Stomach (tissue), 4 donors: Measurements from ENCODE around the gene TAGLN2.

Source experiments
- CTCF ChIP-seq, 7 experiments: fragments of 450-650 bp in 4 of 7; fragments of 200-600 bp in 3 of 7; sonication (generic) in 3 of 7; IDR thresholded peaks; one replicate each; pipeline ENCODE4 v1.5.1; 2016 to 2019; ENCODE audit warnings: antibody characterized with exemption in 7 of 7, control low read depth in 2 of 7, mild to moderate bottlenecking in 1 of 7
- POLR2AphosphoS5 ChIP-seq, 3 donors: sonication (generic); formaldehyde crosslinking; IDR thresholded peaks; one replicate each; pipeline ENCODE4 v1.6.1; 2016; ENCODE audit warnings: antibody characterized with exemption in 3 of 3

DNA sequence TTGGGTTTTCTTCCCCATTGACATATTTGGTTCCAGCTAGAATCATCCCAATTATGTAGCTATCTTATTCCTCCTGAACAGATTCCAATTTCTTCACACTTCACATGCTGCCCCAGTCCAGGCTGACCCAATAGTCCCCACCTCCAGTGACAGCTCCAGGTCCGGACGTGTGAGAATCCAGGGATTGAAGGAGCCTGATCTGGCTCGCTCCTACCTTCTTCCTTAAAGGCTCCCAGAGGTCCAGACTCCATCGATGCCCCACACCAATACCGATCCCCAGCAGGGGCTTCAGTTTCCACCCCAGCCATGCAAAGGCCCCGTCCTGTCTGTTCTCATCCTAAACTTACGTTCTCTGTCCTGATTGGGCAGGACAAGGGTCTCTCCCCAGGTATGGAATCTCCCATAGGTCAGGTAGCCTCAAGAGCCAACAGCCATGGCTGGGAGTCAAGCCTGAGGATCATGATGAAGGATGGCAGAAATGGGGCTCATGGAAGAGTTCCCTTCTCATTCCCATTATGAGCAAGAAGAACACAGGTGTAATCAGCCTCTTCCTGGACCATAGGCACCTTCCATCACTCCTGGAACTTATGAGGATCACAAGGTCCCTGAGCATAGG is 49.2 kb upstream of the TAGLN2 start:
- no peak for TF ChIP-seq CTCF (IDR thresholded peaks at IDR 0.05)
- no peak for TF ChIP-seq POLR2AphosphoS5 (IDR thresholded peaks at IDR 0.05)
